Smooth muscle cell (in vitro differentiated cells): ENCODE data around the gene OPRD1. TPM values are rescaled to one million over a fixed set of nuclear protein-coding genes. Genes with fewer than 3 reads are reported as not detected.
"Not testable (repeated sequence)": the region's sequence is repeated elsewhere in the genome, so short reads cannot be mapped to it uniquely, and the experiment has no call there.

Experiments
- DNase-seq: peaks from one replicate; lab custom pipeline; 2025; ENCODE audit not compliant: unreplicated experiment; lab: John Stamatoyannopoulos, UW
- H2AFZ ChIP-seq: fragments of 200-600 bp; sonication (generic); 2 replicates; pipeline ENCODE4 v1.6.0; 2016; ENCODE audit warnings: antibody characterized with exemption, low read depth, mild to moderate bottlenecking
- H3F3A ChIP-seq: fragments of 200-600 bp; sonication (generic); 2 replicates; pipeline ENCODE4 v1.6.0; 2017; ENCODE audit warnings: antibody characterized with exemption, low read depth
- H3K27ac ChIP-seq: fragments of 200-600 bp; sonication (generic); 2 replicates; pipeline ENCODE4 v1.5.1; 2016; ENCODE audit warnings: low read depth, mild to moderate bottlenecking
- H3K27me3 ChIP-seq: fragments of 200-600 bp; sonication (generic); 2 replicates; pipeline ENCODE4 v1.6.1; 2016; ENCODE audit warnings: low read depth, mild to moderate bottlenecking
- H3K36me3 ChIP-seq: fragments of 200-600 bp; sonication (generic); 2 replicates; pipeline ENCODE4 v1.5.1; 2016; ENCODE audit warnings: low read depth
- H3K4me1 ChIP-seq: fragments of 200-600 bp; sonication (generic); 2 replicates; pipeline ENCODE4 v1.5.1; 2016; ENCODE audit warnings: low read depth
- H3K4me2 ChIP-seq: fragments of 200-600 bp; sonication (generic); 2 replicates; pipeline ENCODE4 v1.6.0; 2016; ENCODE audit warnings: mild to moderate bottlenecking
- H3K4me3 ChIP-seq: fragments of 200-600 bp; sonication (generic); 2 replicates; pipeline ENCODE4 v1.5.1; 2016; ENCODE audit warnings: mild to moderate bottlenecking
- H3K79me2 ChIP-seq: fragments of 200-600 bp; sonication (generic); 2 replicates; pipeline ENCODE4 v1.6.0; 2016; ENCODE audit warnings: low read depth, mild to moderate bottlenecking
- H3K9ac ChIP-seq: fragments of 200-600 bp; sonication (generic); 2 replicates; pipeline ENCODE4 v1.6.0; 2016; ENCODE audit warnings: low read depth
- H3K9me3 ChIP-seq: fragments of 200-600 bp; sonication (generic); replicated peaks from 2 replicates; pipeline ENCODE4 v1.5.1; 2016; ENCODE audit warnings: low read depth
- H4K20me1 ChIP-seq: fragments of 200-600 bp; sonication (generic); 2 replicates; pipeline ENCODE4 v1.6.0; 2016; ENCODE audit warnings: low read depth
- WGBS: methylation state at CpG from one replicate; pipeline ENCODE4 v1.1.7; 2016; ENCODE audit warnings: low lambda C conversion rate; 5-methylcytosine and 5-hydroxymethylcytosine counted together
- polyA plus RNA-seq: library from polyadenylated mRNA; unstranded; fragments of >200 nt; fragmentation: Nextera tagmentation; extraction: Ambion mirVana; gene quantifications from 2 replicates; pipeline ENCODE4 v1.2.1, GENCODE V29; 2016
- total RNA-seq: library from RNA; depleted of rRNA; stranded (reverse); fragments of >200 nt; gene quantifications from 2 replicates; pipeline ENCODE4 v1.2.3, GENCODE V29; 2014
- TF ChIP-seq, protein P1 (sequence below): fragments of 200-600 bp; sonication (generic); IDR thresholded peaks from 2 replicates; pipeline ENCODE4 v1.5.1; 2017; ENCODE audit warnings: borderline replicate concordance, mild to moderate bottlenecking, antibody characterized with exemption; ENCODE audit not compliant: insufficient read depth, poor library complexity, severe bottlenecking

Gene OPRD1
- total and polyA plus RNA-seq, 2 experiments from 2014 or later: 0.90 to 1.5 TPM

DNA sequence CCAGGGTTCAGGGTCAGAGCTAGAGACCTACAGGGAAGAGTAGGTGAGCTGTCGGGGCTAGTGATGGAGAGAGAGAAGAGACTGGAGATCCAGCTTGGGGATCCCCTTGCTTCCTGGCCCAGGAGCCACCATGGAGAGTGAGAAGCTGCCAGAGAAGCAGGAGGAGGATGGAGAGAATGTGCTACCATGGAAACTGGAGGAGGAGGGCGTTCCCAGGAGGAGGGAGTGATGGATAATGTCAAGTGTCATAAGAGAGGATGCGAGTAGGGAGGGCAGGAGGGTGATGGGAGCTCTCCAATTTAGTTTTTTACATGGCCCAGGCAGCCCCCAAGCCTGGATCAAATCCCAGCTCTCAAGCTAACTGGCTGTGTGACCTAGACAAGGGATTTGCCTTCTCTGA is 55.9 kb downstream of the OPRD1 start:
- no peaks in the 10 kb centered on the region for H3K9me3 ChIP-seq
- 93% methylated on average over 3 of the region's 3 CpGs for WGBS
- H3K4me1 ChIP-seq: peaks cover 11% of the 10 kb centered on the region

DNA sequence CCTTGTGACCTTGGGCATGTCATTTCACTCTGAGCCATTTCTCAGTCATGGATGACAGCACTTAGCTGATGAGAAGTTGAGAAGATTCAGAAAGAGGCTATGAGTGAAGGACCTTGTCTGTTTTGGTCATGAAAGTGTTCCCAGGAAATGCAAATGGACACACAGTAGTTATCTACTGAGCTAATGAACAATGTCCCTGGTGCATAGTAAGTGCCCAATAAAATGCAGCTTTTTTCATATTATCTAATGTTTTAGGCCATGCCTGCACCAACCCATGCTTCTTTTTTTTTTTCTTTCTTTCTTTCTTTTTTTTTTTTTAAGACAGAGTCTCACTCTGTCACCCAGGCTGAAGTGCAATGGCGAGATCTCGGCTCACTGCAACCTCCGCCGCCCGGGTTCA is 58.0 kb downstream of the OPRD1 start:
- Histone ChIP-seq H3K4me2 (no peak overlapping the region), H2AFZ (no peak overlapping the region), H3F3A (no peaks in the 10 kb centered on the region), H3K9ac (no peak overlapping the region), H4K20me1 (no peaks in the 10 kb centered on the region), H3K9me3 (no peaks in the 10 kb centered on the region), H3K79me2 (no peaks in the 10 kb centered on the region), H3K27me3 (no peaks in the 10 kb centered on the region), H3K27ac (no peak overlapping the region), H3K4me3 (no peak overlapping the region), H3K4me1 (peaks cover 7% of the 10 kb centered on the region), H3K36me3 (no peaks in the 10 kb centered on the region)
- 95% methylated on average over 5 of the region's 5 CpGs for WGBS
- TF ChIP-seq, protein P1, sequence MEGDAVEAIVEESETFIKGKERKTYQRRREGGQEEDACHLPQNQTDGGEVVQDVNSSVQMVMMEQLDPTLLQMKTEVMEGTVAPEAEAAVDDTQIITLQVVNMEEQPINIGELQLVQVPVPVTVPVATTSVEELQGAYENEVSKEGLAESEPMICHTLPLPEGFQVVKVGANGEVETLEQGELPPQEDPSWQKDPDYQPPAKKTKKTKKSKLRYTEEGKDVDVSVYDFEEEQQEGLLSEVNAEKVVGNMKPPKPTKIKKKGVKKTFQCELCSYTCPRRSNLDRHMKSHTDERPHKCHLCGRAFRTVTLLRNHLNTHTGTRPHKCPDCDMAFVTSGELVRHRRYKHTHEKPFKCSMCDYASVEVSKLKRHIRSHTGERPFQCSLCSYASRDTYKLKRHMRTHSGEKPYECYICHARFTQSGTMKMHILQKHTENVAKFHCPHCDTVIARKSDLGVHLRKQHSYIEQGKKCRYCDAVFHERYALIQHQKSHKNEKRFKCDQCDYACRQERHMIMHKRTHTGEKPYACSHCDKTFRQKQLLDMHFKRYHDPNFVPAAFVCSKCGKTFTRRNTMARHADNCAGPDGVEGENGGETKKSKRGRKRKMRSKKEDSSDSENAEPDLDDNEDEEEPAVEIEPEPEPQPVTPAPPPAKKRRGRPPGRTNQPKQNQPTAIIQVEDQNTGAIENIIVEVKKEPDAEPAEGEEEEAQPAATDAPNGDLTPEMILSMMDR: no peak
- DNase-seq: no peak

More for the DNA sequence above, 55.9 kb downstream of the OPRD1 start:
- H3K27ac ChIP-seq: no peak overlapping the region
- no peak overlapping the region for H3K9ac ChIP-seq
- no peak for DNase-seq
- H3K4me3 ChIP-seq: no peak overlapping the region
- TF ChIP-seq, protein P1: no peak
- H4K20me1 ChIP-seq: no peaks in the 10 kb centered on the region
- H3K36me3 ChIP-seq: no peaks in the 10 kb centered on the region
- H3K27me3 ChIP-seq: no peaks in the 10 kb centered on the region
- H3K4me2 ChIP-seq: no peak overlapping the region
- no peak overlapping the region for H2AFZ ChIP-seq
- no peaks in the 10 kb centered on the region for H3K79me2 ChIP-seq
- no peaks in the 10 kb centered on the region for H3F3A ChIP-seq

DNA sequence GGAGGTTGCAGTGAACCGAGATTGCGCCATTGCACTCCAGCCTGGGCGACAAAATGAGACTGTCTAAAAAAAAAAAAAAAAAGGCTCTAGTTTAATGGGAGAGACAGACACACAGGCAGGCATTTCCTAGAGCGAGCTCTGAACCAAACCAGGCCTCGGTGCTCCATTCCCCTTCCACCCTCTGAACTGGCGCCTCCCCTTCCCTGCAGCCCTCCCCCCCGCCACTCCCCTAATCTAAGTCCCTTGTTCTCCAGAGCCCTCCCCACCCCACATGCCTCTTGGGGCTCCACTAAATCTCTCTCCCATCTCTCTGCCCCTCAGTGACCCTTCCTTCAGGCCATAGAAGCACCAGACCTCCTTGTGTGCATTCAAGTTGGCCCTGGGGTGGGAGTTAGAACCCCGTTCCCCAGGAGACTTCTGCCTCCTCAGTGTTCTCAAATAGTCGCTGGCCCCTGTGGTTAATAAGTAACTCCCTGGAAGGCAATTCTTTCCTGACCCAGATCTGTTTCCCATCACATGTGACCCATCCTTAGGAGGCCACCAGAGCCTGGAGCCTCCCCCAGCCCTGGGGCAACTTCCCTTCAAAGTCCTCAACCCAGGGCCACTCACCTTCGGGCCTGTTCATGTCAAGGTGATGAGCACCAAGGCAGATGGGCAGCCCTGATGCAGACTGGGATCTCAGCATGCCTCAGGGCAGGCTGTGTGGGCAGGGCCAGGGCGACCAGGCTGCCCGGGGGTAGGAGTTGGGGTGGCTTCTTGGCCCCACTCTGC is 59.8 kb downstream of the OPRD1 start:
- Histone ChIP-seq H4K20me1 (no peaks in the 10 kb centered on the region), H3K9me3 (no peaks in the 10 kb centered on the region), H3K27me3 (no peaks in the 10 kb centered on the region), H3K4me3 (no peak overlapping the region), H2AFZ (no peak overlapping the region), H3K27ac (no peak overlapping the region), H3F3A (no peaks in the 10 kb centered on the region), H3K36me3 (no peaks in the 10 kb centered on the region), H3K79me2 (no peaks in the 10 kb centered on the region), H3K4me2 (no peak overlapping the region), H3K4me1 (no peaks in the 10 kb centered on the region), H3K9ac (no peak overlapping the region)
- TF ChIP-seq, protein P1: no peak
- no peak for DNase-seq
- 68% methylated on average over 11 of the region's 12 CpGs for WGBS

DNA sequence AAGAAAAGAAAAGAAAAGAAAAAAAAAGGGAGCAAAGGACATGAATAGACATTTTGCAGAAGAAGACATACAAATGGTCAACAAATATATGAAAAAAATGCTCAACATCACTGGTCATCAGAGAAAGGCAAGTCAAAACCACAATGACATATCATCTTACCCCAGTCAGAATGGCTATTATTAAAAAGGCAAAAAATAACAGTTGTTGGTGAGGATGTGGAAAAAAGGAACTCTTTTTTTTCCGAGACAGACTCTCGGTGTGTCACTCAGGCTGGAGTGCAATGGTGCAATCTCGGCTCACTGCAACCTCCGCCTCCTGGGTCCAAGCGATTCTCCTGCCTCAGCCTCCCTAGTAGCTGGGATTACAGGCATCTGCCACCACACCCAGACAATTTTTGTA is 63.2 kb downstream of the OPRD1 start:
- WGBS: 97% methylated on average over 5 of the region's 5 CpGs
- not testable (repeated sequence) for DNase-seq, H3K4me3 ChIP-seq, H2AFZ ChIP-seq, H3K9me3 ChIP-seq, H3K4me2 ChIP-seq, H3K27ac ChIP-seq, H3K27me3 ChIP-seq, H3F3A ChIP-seq, H3K9ac ChIP-seq, H3K4me1 ChIP-seq, H3K79me2 ChIP-seq, H3K36me3 ChIP-seq, H4K20me1 ChIP-seq
